HG03565 (cell line): ENCODE measurements around the gene LSP1.

Experiments used
- ATAC-seq: cut with Tn5 transposase; IDR thresholded peaks from one replicate; pipeline ENCODE4 v1.9.1; 2021; ENCODE audit warnings: mild to moderate bottlenecking, moderate library complexity; ENCODE audit not compliant: unreplicated experiment

Gene LSP1

DNA sequence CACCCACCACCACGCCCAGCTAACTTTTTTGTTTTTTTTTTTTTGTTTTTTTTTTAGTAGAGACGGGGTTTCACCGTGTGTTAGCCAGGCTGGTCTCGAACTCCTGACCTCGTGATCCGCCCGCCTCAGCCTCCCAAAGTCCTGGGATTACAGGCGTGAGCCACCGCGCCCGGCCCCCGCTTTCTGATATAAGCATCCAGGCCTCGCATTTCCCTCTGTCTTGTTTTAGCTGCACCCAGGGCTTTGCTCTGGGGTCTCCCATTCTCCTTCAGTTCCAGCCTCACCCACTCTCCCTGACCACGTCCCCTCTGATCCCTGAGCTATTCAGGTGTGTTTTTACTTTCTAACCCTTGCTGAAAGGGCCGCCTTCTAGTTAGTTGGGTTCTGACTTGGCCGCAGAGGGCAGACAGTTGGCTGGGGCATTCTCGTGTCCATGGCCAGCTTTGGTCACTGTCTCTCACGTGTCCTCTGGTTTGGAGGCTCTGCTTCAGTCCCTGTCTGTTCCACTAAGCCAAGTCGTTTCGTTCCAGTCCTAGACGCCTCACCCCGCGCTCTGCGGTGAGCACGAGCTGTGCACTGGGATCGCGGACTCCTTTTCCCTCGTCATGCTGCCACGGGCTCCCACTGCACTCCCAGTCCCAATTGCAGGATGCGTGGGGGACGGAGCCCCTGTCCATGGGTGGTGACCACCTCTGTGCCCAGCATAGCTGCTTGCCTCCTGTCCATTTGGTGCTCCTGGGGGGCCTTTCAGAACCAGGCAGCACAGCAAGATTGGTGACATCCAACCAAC is 60.6 kb downstream of the LSP1 start:
- ATAC-seq = no peak

DNA sequence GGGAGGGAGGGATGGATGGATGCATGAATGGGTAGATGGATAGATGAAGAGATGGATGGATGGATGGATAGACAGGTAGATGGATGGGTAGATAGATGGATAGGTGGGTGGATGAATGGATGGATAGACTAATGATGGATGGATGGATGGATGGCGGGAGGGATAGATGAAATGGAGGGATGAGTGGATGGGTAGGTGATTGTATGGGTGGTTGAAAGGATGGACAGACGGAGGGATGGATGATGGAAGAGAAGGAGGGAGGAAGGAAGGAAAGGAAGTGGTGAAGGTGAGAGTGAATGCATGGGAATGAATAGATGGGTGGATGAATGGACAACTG is 62.9 kb downstream of the LSP1 start:
- no peak for ATAC-seq

DNA sequence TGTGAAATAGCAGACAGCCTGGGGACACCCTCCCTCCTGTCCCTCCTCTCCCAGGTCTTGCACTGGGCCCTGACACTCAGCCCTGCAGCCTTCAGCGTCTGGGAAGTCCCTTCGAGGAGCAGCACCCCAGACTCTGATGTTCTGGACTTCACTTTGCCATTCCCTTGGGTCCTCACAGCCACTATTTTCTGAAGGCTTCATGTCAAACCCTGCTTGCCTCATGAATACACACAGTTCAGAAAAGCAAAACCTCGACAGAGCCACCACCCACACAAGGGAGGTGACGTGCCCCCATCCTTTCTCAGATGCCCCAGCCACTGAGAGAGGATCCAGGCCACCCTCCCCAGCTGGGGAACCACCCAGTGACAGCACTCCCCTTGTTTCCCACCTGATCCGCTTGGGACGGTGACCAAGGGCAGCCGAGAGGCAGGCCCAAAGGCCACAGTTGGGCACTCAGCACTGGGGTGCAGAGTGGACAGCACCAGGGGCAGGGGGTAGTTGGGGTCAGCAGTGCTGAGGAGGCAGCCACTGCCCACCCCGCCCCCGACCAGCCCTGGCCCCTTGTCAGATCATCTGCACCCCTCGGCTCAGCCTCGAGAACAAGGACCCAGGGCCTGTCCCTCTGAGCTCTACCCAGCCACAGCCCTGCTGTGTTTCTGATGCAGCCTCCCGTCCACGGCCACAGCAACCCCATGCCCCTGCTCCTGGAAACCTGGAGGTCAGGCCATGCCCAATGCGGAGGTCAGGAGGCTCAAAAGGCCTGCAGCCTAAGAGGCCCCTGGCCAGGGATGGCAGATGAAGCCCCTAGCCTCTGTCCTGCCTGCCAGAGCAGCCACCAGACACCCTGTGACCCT is 63.5 kb downstream of the LSP1 start:
- ATAC-seq = no peak

DNA sequence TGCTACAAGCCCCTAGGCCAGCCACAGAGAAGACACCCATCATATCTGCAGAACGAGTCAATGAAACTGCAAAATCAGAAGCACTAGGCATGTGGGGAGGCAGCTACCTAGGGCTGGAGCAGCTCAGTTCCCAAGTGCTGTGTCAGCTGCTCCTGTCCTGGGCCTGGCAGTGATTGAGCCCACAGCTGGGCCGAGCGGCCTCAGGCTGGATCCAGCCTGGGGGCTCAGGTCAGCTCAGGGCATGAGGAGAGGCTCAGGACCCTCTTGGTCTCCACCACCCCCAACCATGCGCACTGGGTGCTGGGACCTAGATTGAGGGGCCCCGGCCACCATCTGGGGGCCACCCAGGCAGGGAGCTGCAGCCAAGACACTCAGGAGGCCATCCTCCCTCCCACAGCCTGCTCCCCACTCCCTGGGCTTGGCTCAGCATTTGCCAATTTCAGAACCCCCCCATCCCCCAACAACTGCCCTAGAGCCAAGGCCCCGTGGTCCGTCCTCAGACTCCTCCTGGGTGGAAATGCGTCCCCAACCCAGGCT is 64.2 kb downstream of the LSP1 start:
- no peak for ATAC-seq

DNA sequence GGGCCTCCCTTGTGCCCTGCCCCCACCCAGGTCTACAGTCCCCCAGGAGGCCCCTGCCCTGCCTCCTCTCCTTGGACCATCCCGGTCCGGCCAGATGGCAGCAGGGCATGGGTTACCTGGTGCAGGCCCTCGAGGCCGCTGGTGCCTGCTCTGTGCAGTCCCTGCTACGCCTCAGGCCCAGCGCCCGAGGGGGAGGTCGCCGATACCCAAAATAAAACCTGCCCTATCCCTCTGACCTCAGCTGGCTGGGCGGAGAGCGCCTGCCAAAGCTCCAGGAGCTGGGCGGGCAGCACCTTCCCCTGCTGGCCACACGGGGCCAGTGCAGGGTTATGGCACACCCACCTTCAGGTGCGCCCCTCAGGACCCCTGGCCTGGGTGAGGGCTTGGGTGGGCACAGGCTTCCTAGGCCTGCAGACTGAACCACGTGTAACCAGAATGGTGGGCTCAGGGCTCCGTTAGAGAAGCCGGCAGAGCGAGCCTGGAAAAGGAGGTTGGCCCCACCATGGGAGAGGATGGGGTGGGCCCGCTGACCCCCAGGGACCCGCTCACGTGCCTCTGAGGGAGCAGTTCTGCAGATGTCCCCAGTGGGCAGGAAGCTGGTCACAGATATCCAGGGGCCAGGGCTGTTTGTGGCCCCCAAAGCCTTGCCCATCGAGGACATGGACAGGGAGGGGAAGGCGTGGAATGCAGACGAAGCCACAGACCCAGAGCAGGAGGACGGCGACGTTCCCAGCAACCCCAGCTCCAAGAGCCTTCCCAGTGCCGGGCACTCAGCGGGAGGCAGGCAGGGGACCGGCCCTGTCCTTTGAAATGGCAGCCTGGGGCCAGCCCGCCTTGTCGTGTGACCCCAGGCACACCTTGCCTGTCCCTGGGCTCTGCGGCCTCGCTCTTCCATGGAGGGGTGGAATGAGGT is 64.9 kb downstream of the LSP1 start:
- no peak for ATAC-seq

DNA sequence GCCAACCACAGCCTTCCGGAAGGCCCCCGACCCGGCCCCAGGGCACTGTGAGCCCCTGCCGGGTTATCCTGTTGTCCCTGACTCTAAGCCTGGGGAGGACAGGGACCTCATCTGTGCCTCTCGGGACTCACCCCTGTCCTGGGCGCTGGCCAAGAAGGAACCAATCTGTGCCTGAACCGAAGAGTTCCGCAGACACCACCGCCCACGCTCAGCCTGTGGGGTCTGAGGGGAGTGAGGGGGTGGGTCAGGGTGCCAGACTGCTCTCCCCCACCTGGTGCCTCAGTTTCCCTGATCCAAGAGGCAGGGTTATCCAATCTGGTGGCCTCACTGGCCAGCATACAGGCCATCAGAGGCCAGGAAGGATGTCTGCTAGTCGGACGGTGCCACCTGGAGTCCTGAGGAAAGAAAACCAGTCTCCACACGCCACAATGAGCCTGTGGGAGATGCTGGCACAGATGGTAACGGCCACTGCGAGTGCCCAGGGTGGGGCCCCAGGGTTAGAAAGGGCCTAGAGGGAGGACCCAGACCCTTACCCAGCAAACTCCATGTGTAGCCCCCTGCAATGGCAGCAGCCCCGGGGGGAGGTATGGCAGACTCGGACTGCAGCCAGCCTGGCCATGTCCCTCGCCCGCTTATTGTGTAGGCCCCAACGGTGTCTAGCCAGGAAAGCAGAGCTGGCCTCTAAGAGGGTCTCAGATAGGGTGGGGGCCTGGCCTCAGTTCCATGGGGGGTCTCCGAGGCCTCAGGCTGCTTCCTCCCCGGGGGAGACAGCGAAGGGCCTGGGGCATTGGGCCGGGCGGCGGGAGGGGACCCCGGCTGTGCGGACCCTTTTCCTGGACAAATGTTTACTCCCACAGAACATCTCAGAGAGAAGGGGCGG is 65.8 kb downstream of the LSP1 start:
- ATAC-seq = no peak

DNA sequence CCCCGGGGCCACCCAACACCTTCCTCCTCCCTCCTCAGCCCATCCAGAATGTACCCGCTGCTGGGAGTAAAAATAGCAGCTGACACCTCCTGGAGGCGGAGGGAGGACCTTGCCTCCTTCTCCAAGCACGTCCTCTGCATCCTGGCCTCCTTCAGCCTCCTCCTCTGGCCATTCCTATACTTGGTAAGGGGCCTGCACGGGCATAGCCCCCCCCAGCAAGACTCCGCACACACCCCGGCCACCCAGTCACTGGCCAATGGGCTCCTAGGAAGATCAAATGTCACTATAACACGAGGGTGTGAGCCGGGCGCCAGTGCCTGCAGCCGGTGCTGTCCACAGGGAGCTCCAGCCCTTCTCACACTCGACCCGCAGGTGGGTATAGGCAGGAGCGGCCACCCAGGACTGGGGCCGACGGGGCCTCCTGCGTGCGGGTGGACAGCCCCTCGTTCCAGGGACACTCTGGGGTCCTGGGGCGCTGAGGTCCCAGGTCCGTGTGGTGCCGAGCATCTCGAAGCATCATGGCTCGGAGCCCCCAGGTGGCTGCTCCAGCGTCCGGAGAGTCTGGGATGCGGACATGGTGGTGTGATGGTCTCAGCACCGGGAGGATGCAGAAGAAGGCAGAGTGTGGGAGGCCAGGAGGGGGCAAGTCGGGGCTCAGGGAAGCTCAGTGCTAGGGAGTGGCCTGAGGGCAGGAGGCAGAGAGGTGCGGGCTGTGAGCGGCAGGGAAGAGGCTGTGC is 66.7 kb downstream of the LSP1 start, which contains the start of gene TNNT3:
Gene TNNT3, plus strand, starts transcription at position 313 of the 737 bp plus-strand sequence. CDS start 3,172 bp downstream, outside the sequence.
- no peak for ATAC-seq

DNA sequence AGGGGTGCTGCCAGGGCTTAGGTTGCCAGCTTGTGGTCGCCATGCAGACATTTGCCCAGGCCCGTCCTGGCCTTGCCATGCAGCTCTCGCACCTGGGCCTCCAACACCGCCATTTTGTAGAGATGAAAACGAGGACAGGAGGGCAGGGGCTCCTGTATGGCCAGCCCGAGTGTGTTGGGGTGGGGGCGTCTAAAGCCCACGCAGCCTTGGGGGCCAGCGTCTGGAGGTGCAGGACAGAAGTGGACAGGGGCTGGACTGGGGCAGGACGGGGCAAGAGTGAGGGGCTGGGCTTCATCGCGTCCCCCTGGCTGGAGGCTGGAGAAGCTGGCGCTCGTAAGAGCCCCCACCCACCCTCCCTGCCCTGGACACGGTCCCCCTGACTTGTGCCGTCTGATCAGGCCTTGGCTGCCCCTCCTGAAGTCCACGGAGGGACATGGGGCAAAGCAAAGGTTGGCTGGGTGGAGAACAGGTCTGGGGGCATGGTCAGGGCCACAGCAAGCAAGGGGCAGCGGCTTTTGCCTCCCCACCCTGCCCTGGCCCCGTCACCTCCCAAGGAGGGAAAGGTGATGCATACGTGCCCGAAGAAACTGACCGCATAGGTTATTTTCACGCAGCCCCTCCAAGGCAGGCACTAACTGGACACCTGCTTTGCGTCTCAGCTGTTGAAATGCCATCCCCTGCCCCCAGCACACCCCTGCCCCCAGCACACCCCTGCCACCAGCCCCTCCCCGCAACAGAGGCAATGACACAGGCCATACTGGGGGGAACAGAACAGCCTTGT is 67.4 kb downstream of the LSP1 start:
- ATAC-seq = no peak

DNA sequence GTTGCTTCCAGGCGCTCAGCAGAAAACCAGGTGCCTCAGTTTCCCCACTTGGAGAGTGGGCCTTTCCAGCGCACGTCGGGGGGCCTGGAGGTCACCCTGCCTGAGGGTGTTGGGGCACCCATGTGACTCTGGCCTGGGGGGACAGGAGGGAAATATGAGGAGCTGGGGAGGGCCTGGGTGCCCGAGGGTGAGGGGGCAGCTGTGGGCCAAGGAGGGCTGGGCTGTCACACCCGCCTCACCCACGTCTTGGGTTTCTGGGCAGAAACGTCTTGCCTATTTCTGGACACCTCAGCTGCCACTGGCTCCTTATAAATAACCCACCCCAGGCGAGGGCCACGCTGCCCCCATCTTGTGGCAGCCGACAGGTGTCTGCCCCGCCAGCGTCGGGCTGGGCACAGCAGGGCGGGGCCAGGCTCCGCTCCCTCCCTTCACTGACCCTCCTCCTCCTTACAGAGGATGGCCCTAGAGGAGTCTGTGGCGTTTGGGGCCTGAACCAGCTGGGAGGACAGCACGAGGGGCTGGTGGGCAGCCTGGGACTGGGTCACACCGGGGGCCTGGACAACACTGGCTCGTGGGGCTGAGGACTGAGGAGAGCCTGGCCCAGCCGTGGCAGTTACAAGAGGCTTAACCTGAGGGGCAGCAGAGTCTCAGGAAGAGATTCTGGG is 68.2 kb downstream of the LSP1 start:
- ATAC-seq = no peak

DNA sequence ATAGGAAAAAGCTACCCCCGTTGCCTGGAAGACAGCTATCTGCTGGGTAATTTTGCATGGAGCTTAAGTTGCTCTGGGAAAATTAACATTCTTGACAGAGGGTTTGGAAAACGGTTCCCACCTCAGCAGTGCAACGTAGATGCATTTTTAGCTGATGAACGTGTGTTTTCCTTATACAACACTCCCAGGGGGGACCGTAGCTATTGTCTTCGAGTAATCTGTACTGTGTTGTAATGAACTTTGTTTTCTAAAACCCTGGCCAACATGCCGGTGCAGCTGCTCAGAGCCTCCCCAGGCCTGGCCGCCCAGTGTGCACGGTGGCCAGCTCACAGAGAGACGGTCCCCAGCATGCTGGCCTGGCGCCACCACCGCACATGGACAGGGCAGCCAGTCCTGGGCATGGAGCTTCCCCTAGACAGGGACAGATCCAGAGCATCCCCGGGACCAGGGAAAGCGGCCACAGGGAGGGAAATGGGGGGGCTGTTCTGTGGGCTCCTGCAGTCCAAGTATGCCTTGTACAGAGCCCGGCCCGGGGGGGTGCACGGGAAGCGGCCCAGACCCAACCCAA is 68.8 kb downstream of the LSP1 start:
- ATAC-seq = no peak

DNA sequence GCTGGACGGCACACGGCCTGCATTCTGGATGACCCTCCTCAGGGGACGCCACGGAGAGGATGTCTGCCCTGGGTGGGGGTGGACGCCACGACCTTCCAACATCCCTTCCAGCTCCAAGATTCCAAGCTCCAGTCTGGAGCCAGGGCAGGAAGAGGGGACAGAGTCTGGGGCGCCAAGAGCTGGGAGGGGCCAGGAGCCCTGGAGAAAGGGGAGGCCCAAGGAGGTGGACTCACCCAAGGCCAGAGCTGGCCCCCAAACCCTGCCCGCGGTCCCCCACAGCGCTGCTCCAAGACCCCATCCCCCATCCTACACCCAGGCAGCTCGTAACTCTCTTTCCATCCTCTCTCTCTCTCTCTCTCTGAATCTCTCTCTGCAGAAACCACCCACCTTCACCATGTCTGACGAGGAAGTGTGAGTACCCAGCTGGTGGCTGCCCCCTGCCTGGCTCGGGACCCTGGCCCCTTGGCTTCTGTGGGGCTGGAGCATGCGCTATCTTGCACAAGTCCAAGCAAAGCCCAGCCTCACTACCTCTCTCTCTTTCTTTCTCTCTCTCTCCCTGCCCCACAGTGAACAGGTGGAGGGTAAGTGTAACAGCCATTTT is 69.7 kb downstream of the LSP1 start:
- no peak for ATAC-seq

DNA sequence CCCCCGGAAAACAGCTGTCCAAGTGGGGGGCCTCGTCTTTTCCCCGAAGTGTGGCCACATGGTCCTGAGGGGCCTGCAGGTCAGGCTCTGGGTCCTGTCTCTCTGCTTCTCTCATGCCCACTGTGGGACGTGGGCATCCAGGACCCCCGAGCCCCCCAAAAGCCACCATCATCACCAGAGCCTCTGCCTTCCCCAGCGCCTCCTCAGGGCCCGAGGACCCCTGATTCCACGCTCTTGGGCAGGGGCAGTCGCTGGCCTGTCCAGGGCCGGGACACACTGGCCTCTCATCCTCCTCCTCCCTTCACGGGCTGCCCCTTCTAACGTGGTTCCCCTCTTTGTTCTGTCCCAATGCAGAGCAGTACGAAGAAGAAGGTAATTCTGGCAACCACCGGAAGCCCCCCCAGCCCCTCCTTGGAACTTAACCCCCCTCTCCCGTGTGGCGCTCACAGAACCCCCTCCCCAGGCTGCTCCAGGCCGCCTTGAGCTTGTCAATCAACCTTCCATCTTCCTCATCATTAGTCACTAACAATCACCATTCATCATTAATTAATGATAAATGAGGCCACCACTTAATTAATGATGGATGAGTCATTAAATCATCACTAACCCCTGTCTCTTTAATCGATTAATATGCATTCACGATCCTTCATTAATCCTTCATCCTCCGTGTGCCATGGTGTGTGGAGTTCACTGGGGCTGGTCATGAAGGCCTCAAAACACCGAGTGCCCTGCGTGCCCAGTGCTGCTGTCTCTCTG is 70.5 kb downstream of the LSP1 start:
- ATAC-seq = no peak

DNA sequence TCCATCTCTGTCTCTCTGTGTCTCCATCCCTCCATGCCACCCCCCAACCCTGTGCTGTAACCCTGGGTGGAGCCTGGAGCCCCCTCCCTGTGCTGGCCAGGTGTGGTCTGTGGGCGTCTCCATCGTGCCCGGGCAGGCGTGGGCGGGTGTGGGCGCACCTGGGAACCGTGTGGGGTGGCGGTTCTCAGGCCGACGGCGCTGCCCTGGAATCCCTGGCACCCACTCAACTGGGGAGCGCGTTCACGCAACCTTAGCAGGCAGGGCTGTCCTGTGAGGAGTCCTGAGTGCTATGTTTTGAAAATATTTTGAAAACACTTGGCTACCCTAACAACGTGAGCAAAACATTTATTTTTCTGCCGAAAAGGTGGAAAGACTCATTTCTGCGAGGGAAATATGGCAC is 71.3 kb downstream of the LSP1 start:
- ATAC-seq = no peak

DNA sequence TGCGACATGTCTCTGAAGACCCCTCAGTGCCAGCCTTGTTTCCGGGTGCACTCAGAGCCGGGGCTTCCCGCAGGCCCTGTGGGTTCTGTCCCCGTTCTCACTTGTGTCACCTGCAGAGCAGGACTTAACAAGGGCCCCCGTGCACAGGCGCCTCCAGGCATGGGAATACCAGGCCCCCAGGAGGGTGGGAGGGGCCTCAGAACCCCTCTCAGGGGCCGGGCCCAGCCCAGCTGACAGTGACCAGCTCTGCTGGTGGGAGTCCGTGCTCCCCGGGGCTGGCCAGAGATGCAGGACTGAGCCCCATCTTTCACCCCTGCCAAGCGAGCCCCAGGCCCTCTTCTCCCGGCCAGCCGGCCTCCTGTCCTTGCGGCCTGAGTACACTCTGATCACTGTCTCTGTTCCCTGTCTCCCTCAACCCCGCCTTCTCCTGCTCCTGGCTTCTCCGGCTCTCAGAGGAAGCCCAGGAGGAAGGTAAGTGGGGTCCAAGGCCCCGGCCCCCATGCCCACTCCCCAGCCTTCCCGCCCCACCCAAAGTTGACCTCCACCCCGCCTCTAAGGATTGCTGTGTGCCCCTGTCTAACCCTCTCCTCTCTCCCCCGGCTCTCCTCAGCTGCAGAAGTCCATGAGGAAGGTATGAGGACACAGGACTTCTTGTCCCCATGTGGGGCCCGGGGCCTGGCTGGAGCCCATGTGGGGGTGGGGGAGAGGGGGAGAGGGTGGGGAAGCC is 71.9 kb downstream of the LSP1 start:
- ATAC-seq = no peak

DNA sequence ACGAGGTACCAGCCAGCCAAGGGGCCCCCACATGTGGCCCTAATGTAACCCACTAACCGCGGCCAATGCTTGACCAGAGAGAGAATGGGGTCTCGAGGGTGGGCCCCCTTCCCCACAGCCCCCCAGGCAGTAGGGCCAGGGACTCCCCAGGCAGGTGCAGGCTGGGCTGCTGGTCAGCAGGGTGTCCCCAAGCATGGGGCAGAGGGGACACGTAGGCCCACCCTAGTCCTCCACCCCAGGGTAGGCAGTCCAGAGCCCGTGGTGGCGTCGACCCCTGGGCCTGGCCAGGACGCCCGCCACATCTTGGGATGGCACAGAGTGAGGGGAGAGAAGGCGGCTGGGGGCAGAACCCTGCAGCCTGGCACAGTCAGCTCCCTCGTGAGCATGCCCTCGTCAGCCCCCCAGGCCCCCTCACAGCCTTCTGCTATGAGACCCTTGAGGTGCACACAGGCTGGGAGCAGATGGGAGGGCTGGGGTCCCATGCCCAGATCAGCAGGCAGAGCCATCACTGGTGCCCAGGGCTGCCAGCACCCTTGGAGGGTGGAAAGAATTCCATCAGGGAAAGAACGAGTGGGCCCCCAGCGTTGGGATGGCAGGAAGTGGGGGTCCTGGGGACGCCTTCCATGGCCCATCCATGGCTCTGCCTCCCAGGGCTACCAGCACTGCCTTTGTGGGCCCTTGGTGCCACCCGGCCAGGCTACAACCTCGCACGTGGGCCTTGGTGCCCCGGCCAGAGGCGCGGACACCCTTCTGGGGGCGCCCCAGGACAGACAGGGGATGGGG is 72.7 kb downstream of the LSP1 start:
- no peak for ATAC-seq
